H9 (cell line): ENCODE measurements around the gene ATAD3C. TPM values are rescaled to one million over a fixed set of nuclear protein-coding genes. Genes with fewer than 3 reads are reported as not detected.
"Not testable (repeated sequence)": the region's sequence is repeated elsewhere in the genome, so short reads cannot be mapped to it uniquely, and the experiment has no call there.

Source experiments
- DNase-seq: peaks from one replicate; pipeline ENCODE4 v3.0.0-alpha.2; 2017
- H2AFZ ChIP-seq: one replicate; pipeline ENCODE4 v1.6.1; 2013; ENCODE audit warnings: mild to moderate bottlenecking, low read length, control low read depth, moderate library complexity
- H2AK5ac ChIP-seq: 2 replicates; pipeline ENCODE4 v1.6.1; 2013; ENCODE audit warnings: low read length, control low read depth, mixed read lengths; ENCODE audit not compliant: insufficient read length
- H2BK120ac ChIP-seq: one replicate; pipeline ENCODE4 v1.6.1; 2013; ENCODE audit warnings: low read depth, mild to moderate bottlenecking, low read length, control low read depth, inconsistent platforms; ENCODE audit not compliant: poor library complexity, severe bottlenecking
- H2BK12ac ChIP-seq: 2 replicates; pipeline ENCODE4 v1.6.1; 2013; ENCODE audit warnings: low read length, control low read depth, mixed read lengths, low read depth; ENCODE audit not compliant: insufficient read length
- H2BK15ac ChIP-seq: 2 replicates; pipeline ENCODE4 v1.6.1; 2013; ENCODE audit warnings: low read depth, low read length, control low read depth
- H2BK20ac ChIP-seq: one replicate; pipeline ENCODE4 v1.6.1; 2013; ENCODE audit warnings: low read depth, mild to moderate bottlenecking, low read length, control low read depth, inconsistent platforms; ENCODE audit not compliant: poor library complexity, severe bottlenecking
- H2BK5ac ChIP-seq: 2 replicates; pipeline ENCODE4 v1.6.1; 2013; ENCODE audit warnings: low read length, control low read depth, mixed read lengths; ENCODE audit not compliant: insufficient read length
- H3K14ac ChIP-seq: 2 replicates; pipeline ENCODE4 v1.6.1; 2013; ENCODE audit warnings: low read length, control low read depth; ENCODE audit not compliant: insufficient read depth
- H3K18ac ChIP-seq: 2 replicates; pipeline ENCODE4 v1.6.1; 2013; ENCODE audit warnings: low read depth, mild to moderate bottlenecking, mixed read lengths, low read length, control low read depth; ENCODE audit not compliant: insufficient read length
- H3K23ac ChIP-seq: 2 replicates; pipeline ENCODE4 v1.6.1; 2013; ENCODE audit warnings: low read length, control low read depth, mixed read lengths, low read depth; ENCODE audit not compliant: insufficient read length
- H3K23me2 ChIP-seq: 2 replicates; pipeline ENCODE4 v1.6.1; 2013; ENCODE audit warnings: low read depth, mild to moderate bottlenecking, mixed read lengths, low read length, control low read depth; ENCODE audit not compliant: insufficient read length, poor library complexity, severe bottlenecking
- H3K27ac ChIP-seq: 2 replicates; pipeline ENCODE4 v1.5.1; 2013; ENCODE audit warnings: low read length, control low read depth, mixed read lengths, low read depth; ENCODE audit not compliant: insufficient read length
- H3K27me3 ChIP-seq: 2 replicates; pipeline ENCODE4 v1.6.1; 2013; ENCODE audit warnings: low read length, control low read depth, inconsistent platforms; ENCODE audit not compliant: insufficient read depth
- H3K4ac ChIP-seq: 2 replicates; pipeline ENCODE4 v1.6.1; 2013; ENCODE audit warnings: low read depth, mild to moderate bottlenecking, control low read depth, inconsistent platforms, low read length, moderate library complexity
- H3K4me1 ChIP-seq: 2 replicates; pipeline ENCODE4 v1.6.1; 2013; ENCODE audit warnings: low read length, control low read depth, inconsistent platforms; ENCODE audit not compliant: insufficient read depth
- H3K4me2 ChIP-seq: 2 replicates; pipeline ENCODE4 v1.6.1; 2013; ENCODE audit warnings: low read length, control low read depth, mixed read lengths; ENCODE audit not compliant: insufficient read length, insufficient read depth
- H3K56ac ChIP-seq: 2 replicates; pipeline ENCODE4 v1.6.1; 2013; ENCODE audit warnings: low read depth, mild to moderate bottlenecking, mixed read lengths, low read length, control low read depth; ENCODE audit not compliant: insufficient read length
- H3K79me1 ChIP-seq: 2 replicates; pipeline ENCODE4 v1.6.1; 2013; ENCODE audit warnings: low read depth, mild to moderate bottlenecking, moderate library complexity, low read length, control low read depth, inconsistent platforms; ENCODE audit not compliant: insufficient read depth, poor library complexity, severe bottlenecking
- H3K79me2 ChIP-seq: 2 replicates; pipeline ENCODE4 v1.6.1; 2013; ENCODE audit warnings: low read length, control low read depth, inconsistent platforms; ENCODE audit not compliant: insufficient read depth
- H3K9ac ChIP-seq: 2 replicates; pipeline ENCODE4 v1.6.1; 2013; ENCODE audit warnings: low read length, control low read depth, mixed read lengths; ENCODE audit not compliant: insufficient read length; ENCODE audit errors: extremely low read depth
- H3K9me3 ChIP-seq: one replicate; pipeline ENCODE4 v1.6.1; 2013; ENCODE audit warnings: low read depth, low read length, inconsistent platforms; ENCODE audit not compliant: control insufficient read depth
- H3T11ph ChIP-seq: one replicate; pipeline ENCODE4 v1.6.1; 2013; ENCODE audit warnings: mild to moderate bottlenecking, low read length, control low read depth, inconsistent platforms
- H4K20me1 ChIP-seq: one replicate; pipeline ENCODE4 v1.6.1; 2013; ENCODE audit not compliant: control insufficient read depth, insufficient read length, insufficient read depth
- H4K5ac ChIP-seq: 2 replicates; pipeline ENCODE4 v1.6.1; 2013; ENCODE audit warnings: low read depth, mild to moderate bottlenecking, mixed read lengths, low read length, control low read depth; ENCODE audit not compliant: insufficient read length
- H4K8ac ChIP-seq: replicated peaks from 2 replicates; pipeline ENCODE4 v1.6.1; 2013; ENCODE audit warnings: low read length, control low read depth, mixed read lengths, low read depth; ENCODE audit not compliant: insufficient read length
- H4K91ac ChIP-seq: 2 replicates; pipeline ENCODE4 v1.6.1; 2013; ENCODE audit warnings: low read depth, mild to moderate bottlenecking, moderate library complexity, mixed read lengths, low read length, control low read depth; ENCODE audit not compliant: insufficient read length
- H3K27ac Mint-ChIP-seq, 3 experiments: 2 replicates in 2 of 3; 3 replicates in 1 of 3; pipeline ENCODE4 v1.8.0; 2020 to 2021; ENCODE audit warnings: mixed read lengths in 3 of 3, mild to moderate bottlenecking in 1 of 3, moderate library complexity in 1 of 3
- H3K27me3 Mint-ChIP-seq: 2 replicates; pipeline ENCODE4 v1.8.0; 2021; ENCODE audit warnings: low read depth, mild to moderate bottlenecking, moderate library complexity, mixed read lengths
- H3K36me3 Mint-ChIP-seq, 3 experiments: 2 replicates in 2 of 3; 3 replicates in 1 of 3; pipeline ENCODE4 v1.8.0; 2020 to 2021; ENCODE audit warnings: low read depth in 3 of 3, mixed read lengths in 3 of 3; ENCODE audit not compliant: insufficient read depth in 1 of 3
- H3K4me1 Mint-ChIP-seq, 2 experiments: 2 replicates each; pipeline ENCODE4 v1.8.0; 2020; ENCODE audit warnings: mixed read lengths in 2 of 2
- H3K4me3 Mint-ChIP-seq, 2 experiments: 2 replicates in 1 of 2; 3 replicates in 1 of 2; pipeline ENCODE4 v1.8.0; 2020 to 2021; ENCODE audit warnings: mild to moderate bottlenecking in 2 of 2, mixed read lengths in 2 of 2, moderate library complexity in 1 of 2
- H3K9me3 Mint-ChIP-seq, 2 experiments: 2 replicates in 1 of 2; 3 replicates in 1 of 2; pipeline ENCODE4 v1.8.0; 2020; ENCODE audit warnings: mild to moderate bottlenecking in 2 of 2, mixed read lengths in 2 of 2, moderate library complexity in 1 of 2
- WGBS: extraction: QIAGEN DNeasy Blood & Tissue Kit; methylation state at CpG from one replicate; pipeline ENCODE4 v1.1.7; 2013; ENCODE audit warnings: missing lambda C conversion rate, low lambda C conversion rate, mixed read lengths; ENCODE audit not compliant: insufficient read length; ENCODE audit errors: extremely low coverage; 5-methylcytosine and 5-hydroxymethylcytosine counted together
- total RNA-seq: library from RNA; stranded (reverse); gene quantifications from 2 replicates; pipeline ENCODE4 v1.2.1, GENCODE V29; 2021

Gene ATAD3C
- total RNA-seq, 1 experiment from 2014 or later = 7.7 TPM

DNA sequence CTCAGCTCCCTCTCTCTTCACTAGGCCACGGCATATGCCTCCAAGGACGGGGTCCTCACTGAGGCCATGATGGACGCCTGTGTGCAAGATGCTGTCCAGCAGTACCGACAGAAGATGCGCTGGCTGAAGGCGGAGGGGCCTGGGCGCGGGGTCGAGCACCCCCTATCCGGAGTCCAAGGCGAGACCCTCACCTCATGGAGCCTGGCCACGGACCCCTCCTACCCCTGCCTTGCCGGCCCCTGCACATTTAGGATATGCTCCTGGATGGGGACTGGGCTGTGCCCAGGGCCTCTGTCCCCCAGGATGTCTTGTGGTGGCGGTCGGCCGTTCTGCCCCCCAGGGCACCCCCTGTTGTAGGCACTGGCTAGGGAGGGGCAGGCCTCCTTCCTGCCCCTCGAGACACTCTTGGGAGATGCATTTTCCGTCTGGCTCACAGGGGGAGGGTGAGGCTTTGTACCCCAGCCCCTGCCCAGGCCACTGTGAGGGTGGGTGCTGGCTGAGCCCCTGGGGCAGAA, 46.0 kb downstream of the ATAD3C start:
- H3K4ac ChIP-seq, H3K27me3 Mint-ChIP-seq, H2BK15ac ChIP-seq, H4K20me1 ChIP-seq, H2BK20ac ChIP-seq, H3K23ac ChIP-seq, H3K9ac ChIP-seq, H3K23me2 ChIP-seq, H3K18ac ChIP-seq, H3K56ac ChIP-seq, H2AK5ac ChIP-seq, H3K9me3 Mint-ChIP-seq, H2BK120ac ChIP-seq, H3K9me3 ChIP-seq, H3K4me3 Mint-ChIP-seq, H2BK5ac ChIP-seq, H2BK12ac ChIP-seq, DNase-seq, H3K27ac ChIP-seq, H3T11ph ChIP-seq, H3K27ac Mint-ChIP-seq, H3K27me3 ChIP-seq, H4K5ac ChIP-seq, H2AFZ ChIP-seq, H3K79me2 ChIP-seq, H4K8ac ChIP-seq, H3K4me1 ChIP-seq, H3K14ac ChIP-seq, H3K4me1 Mint-ChIP-seq, H4K91ac ChIP-seq, H3K4me2 ChIP-seq, H3K79me1 ChIP-seq: not testable (repeated sequence)
- H3K36me3 Mint-ChIP-seq = peaks cover 24 to 39% (median 29%) of the 10 kb centered on the region in 3 experiments
- no CpG with 5 or more reads among the region's 18 CpGs for WGBS
